Stimulated activated CD4-positive, alpha-beta T cell treated with anti-CD3 and anti-CD28 coated beads, Interleukin-1b, Interleukin-23, amount 100 ng/mL, for 48 hours (primary cell): ENCODE data around the gene FBXO24.

Experiments
- DNase-seq: peaks from one replicate; pipeline ENCODE4 v3.0.0-alpha.2; 2020

Gene FBXO24

DNA sequence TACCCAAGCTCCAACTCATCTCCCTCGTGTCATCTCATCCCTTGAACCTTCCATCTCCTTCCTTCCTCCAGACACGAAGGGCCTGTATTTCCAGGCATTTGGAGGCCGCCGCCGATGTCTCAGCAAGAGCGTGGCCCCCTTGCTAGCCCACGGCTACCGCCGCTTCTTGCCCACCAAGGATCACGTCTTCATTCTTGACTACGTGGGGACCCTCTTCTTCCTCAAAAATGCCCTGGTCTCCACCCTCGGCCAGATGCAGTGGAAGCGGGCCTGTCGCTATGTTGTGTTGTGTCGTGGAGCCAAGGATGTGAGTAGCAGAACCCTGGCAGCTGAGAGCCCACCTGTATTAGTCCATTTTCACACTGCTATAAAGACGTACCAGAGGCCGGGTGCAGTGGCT is 5.5 kb downstream of the FBXO24 start:
- DNase-seq = no peak

DNA sequence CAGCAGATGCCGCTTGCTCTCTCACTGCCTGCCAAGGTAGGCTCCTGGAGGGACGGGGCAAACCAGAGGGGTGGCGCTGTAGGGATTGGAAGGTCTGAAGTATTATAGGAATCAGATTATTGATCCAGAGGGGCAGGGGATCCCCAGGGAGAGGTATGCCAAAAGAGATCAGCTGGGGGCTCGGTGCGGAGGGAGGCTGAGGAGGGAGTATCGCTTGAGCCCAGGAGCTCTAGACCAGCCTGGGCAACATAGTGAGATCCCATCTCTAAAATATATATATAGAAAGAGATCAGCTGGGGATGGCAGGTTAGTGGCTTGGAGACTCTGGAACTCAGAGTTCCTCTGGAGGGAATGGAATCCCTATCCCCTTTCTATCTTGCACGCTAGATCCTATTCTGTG is 9.1 kb downstream of the FBXO24 start:
- no peak for DNase-seq

DNA sequence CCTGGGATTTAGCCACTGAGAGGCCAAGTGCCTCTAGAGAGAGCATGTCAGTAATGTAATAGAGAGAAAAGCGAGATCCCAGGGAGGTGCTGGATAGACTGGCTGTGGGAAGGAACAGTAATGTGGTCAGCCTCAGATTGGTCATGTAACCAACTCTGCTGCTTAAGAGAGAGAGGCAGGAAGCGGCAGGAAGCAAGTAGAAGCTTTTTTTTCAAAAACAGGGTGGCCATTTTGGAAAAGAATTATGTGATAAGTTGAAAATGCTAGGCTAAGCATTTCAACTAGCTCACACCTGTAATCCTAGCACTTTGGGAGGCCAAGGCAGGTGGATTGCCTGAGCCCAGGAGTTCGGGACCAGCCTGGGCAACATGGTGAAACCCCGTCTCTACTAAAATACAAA is 12.3 kb downstream of the FBXO24 start:
- DNase-seq = no peak

DNA sequence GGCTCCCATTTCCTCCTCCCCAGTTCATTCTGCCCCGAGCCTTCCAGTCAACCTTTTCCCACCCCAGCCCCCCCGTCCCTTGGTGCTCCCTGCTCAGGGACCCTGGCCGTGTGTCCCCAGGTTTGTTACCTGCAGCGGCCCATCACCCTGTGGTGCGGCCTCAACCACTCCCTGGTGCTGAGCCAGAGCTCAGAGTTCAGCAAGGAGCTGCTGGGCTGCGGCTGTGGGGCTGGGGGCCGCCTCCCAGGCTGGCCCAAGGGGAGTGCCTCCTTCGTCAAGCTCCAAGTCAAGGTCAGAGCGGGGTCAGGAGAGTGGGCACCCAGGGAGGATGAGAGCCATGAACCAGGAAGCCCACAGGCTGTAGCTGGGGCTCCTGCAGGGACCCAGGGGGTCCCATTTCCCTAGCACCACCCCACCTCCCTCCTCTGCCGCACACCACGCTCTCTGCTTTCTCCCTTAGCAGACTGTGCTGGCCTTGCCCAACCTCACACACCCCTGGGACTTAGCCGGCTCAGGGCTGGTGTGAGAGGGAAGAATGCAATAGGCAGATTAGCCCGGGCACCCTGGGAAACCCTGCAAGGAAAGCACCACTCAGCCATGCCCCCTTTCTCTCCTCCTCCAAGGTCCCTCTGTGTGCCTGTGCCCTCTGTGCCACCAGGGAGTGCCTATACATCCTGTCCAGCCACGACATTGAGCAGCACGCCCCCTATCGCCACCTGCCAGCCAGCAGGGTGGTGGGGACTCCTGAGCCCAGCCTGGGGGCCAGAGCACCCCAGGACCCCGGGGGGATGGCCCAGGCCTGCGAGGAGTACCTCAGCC is 14.0 kb downstream of the FBXO24 start:
- no peak for DNase-seq

DNA sequence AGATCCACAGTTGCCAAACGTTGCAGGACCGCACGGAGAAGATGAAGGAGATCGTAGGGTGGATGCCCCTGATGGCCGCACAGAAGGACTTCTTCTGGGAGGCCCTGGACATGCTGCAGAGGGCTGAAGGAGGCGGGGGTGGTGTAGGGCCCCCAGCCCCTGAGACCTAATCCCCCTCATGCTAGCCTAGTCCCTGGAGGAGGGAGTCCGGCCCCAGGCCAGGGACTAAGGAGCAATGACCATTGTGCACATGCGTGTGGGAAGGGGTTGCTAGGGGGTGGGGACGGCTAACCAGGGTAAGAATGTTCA is 14.6 kb downstream of the FBXO24 start:
- no peak for DNase-seq

DNA sequence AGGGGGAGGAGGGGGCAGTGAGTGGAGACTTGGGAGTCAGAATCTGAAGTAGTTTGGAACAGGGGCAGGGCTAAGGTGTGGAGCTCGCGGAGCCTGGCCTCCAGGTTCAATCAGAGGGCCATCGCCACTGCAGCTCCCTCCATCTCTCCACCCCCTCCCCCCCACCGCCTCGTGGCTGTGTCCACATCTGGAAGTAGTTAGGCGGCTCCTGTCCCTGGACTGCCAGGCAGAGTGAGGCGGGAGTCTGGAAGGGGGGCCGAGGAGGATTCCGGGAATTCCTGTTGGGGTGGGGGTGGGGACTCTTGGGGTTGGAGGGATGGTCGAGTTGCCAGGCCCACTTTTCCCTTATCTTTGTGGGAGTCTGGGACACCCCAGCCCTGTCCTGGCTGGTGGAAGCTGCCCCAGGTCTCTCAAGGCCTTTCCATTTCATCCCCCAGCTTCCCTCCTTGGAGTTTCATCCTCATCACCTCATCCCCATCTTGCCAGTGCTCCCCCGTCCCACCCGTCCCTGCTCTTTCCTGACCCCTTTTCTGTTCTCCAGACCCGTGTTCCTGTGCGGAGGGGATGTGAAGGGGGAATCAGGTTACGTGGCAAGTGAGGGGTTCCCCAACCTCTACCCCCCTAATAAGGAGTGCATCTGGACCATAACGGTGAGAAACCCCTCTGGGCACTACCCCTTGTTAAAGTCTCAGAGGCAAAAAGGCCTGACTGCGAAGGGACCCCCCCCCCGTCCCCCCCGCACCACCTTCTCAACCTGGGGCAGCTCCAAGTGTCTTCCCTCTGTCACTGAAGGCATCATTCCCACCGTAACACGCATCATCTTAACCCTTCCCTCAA is 17.0 kb downstream of the FBXO24 start:
- DNase-seq = no peak

DNA sequence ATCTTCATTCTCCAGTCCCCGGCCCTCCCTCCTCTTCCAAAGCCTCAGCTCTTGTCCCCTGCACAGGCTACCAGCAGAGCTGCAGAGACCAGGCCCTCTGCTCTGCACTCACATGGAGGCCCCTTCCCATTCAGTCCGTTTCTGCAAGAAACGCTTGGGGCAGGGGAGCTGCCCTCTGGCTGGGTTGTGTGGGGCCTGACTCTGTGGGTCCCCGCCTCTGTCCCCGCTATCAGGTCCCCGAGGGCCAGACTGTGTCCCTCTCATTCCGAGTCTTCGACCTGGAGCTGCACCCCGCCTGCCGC is 17.5 kb downstream of the FBXO24 start:
- DNase-seq = no peak

DNA sequence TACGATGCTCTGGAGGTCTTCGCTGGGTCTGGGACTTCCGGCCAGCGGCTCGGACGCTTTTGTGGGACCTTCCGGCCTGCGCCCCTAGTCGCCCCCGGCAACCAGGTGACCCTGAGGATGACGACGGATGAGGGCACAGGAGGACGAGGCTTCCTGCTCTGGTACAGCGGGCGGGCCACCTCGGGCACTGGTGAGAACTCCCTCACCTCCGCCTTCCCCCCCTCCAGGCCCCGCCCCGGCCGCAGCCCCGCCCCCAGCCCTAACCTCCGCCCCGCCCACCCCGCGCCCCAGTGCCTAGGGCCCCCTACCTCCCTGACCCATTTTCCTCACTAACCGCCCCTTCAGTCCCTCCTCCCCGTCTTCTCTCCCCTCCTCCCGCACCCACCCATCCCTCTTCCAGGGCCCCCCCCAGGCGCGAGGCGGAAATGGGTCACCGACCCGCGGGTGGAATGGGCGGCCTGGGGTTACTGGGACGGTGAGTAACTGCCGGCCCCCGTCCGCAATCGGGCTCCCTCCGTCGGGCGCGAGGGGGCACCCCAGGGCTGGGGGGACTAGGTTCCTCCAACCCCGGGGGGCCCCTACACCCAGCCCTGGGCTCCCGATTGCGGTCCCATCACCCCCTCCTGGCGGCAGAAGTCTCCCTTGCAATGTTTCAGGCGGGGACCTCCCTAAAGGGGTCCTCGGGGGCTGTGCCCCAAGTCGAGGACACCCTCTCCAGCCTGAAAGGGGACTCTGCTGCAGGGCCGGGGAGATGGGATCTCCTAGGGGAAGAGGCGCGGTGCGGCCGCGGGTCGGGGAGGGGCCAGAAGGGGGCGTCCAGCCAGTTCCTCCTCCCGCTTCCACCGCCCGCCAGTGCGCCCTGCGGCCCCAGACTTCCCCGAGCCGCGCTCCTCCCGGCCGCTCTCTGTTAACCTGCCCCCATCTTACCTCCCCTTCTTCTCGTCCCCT is 18.2 kb downstream of the FBXO24 start:
- peak; percentile 66 for DNase-seq

DNA sequence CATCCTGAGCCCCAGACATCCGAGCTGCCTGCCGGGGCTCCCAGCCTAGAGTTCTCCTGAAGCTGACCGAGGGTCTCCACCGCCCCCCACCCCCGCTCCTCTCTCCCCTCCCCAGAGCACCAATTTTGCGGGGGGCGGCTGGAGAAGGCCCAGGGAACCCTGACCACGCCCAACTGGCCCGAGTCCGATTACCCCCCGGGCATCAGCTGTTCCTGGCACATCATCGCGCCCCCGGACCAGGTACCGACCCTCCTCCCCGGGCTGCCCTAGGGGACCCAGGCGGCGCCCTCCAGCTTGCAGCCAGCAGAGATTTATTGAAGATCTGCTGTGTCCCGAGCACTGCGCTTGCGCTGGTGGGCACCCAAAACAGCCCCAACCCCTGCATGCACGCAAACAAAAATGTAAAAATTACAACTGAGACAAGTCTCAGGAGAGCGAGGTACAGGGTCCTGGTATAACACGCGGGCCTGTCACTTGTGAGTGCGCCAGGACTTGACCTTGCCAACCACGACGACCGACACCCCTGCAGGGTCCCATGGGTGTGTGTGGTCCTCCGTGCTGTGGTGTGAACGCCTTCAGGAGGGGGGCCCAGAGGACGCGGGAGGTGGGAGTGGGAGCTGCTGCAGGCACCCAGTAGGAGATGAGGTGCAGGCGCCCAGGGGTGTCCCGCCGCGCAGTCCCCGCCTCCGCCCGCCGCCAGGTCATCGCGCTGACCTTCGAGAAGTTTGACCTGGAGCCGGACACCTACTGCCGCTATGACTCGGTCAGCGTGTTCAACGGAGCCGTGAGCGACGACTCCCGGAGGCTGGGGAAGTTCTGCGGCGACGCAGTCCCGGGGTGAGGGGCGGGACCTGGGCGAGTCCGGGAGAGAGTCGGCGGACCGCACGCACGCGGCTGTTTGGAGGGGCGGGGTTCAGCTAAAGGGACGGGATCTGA is 19.1 kb downstream of the FBXO24 start:
- no peak for DNase-seq

DNA sequence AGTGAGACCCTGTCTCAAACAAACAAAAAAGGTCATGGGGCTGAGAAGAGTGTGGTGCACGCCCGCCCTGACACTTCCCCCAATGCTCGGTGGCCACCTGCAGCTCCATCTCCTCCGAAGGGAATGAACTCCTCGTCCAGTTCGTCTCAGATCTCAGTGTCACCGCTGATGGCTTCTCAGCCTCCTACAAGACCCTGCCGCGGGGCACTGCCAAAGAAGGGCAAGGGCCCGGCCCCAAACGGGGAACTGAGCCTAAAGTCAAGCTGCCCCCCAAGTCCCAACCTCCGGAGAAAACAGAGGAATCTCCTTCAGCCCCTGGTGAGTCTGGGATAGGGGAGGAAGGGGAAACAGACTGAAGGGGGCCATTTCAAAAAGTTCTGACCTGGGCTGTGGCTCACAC is 20.2 kb downstream of the FBXO24 start:
- DNase-seq = no peak

DNA sequence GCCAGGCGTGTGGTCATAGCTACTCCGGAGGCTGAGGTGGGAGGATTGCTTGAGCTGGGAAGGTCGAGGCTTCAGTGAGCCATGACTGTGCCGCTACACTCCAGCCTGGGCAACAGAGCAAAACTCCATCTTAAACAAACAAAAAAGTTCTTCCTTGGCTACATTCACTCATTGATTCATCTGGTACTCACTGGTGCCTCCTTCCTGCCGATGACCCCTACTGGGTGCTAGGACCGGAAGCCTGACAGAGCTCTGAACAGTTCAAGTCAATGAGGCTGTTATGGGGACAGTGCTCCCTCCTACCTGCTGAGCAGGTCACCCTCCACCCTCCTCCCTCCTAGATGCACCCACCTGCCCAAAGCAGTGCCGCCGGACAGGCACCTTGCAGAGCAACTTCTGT is 21.0 kb downstream of the FBXO24 start:
- no peak for DNase-seq

DNA sequence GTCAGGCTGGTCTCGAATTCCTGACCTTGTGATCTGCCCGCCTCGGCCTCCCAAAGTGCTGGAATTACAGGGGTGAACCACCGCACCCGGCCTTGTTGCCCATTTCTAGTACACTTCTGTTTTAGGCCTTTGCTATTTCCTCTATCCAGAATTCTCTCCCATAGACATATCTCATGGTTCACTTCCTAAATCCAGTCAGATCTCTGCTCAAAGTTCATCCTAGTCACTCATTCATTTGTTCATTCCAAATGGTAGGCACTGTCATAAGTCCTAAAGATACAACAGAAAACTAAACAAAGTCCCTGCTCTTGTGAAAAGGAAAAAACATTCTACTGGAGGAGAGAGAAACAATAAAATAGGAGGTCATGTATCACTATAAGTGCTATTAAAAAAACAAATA is 23.8 kb downstream of the FBXO24 start:
- no peak for DNase-seq

DNA sequence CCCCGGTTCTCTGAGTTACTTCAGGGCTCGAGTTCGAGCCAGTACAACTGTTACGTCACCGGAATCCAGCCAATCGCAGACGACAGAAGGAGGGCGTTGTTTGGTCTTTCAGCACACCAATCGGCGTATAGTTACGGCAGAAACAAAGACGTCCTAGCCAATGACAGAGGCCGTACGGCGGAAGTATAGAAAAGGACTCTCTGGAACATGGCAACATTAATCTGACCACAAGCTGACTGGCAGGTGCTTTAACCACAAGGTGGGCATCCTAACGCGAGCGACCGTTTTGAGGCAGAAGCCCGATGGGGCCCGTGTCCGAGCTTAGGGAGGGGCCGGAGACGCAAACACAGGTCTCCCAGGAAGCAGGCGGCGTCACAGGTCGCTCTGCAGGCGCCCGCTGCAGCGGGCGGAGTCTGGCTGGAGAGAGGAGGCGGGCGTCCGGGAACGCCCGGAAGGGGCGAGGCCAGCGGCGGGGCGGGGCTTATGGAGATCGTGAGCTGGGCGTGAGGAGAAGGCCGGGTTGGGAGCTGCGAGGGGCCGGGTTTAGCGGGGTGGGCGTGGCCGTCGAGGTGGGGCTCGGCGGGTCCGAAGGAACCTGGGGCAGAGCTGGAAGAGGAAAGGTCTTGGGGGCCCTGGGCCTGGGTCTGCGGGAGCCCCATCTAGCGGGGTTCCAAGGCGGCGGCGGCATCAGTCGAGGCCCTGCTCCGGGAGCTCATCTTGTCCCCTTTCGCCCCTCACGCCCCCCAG is 26.0 kb downstream of the FBXO24 start, which contains the start of gene MOSPD3:
MOSPD3 (plus strand) TSS at position 558 of the 747 bp plus-strand sequence. CDS start 252 bp downstream, outside the sequence.
- peak; percentile 98 for DNase-seq

DNA sequence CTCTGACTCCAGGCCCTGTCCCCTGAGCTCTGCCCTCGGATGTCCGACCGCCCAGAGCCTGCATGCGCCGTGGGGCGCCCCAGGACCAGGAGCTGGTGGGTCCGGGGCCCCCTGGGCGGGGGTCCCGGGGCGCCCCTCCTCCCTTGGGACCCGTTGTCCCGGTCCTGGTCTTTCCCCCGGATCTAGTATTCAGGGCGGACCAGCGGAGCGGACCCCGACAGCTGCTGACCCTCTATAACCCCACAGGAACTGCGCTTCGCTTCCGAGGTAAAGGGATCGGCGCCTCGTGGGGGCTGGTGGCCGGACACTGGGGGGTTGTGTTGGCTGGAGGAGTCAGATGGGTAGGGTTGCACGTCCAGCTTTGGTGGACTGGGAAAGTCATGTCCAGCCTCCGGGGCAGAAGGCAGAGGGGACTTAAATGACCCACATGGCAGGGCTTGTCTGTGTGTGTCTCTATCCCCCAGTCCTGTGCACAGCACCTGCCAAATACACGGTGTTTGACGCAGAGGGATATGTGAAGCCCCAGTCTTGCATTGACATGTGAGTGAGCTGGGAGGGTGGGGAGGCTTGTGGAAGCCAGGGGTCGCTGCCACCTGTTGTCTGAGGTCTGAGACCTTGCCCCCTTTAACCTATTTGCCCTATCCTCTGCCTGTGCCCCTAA is 26.7 kb downstream of the FBXO24 start:
- DNase-seq = no peak

DNA sequence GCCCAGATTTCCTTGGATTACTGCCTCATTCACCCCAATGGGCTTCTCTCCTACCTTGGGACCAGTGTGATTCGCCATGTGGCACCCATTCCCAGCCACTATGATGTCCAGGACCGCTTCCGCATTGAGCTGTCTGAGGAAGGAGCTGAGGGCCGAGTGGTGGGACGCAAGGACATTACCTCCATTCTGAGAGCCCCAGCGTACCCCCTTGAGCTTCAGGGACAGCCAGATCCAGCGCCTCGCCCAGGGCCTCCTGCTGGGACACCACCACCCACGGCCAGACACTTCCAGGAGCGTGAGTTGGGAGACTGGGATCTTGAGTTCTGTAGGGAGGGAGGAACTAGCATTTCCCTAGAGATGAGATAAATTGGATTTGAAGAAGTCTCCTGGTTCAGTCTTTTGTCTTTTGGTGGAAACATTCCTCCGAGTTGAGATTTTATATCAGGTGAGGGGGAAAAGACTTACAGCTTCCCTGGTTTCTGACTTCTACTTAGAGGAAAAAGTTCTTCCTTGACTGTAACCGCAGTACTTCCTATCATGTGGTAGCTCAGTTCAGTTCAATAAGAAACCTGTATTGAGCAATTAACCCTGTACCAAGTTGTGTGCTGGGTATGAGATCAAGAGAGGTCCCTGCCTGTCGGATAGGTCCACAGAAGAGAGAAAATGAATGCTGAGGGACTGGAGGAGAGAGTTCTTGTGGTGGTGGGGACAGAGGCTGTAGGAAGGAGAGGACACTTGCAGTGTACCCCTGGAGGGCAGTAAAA is 27.5 kb downstream of the FBXO24 start:
- DNase-seq = no peak

DNA sequence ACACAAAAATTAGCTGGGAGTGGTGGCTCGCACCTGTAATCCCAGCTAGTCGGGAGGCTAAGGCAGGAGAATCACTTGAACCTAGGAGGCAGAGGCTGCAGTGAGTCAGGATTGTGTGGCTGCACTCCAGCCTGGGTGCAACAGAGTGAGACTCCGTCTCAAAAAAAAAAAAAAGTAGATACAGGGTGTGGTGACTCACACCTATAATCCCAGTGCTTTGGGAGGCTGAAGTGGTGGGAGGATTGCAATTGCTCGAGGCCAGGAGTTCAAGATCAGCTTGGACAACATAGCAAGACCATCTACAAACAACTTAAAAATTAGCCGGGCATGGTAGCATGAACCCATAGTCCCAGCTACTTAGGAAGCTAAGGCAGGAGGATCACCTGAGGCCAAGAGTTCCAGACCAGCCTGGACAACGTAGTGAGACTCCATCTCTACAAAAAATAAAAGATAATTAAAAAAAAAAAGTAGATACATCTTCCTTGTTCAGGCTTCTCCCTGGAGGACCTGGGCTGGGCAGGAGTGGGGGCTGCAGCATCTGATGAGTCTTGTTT is 28.3 kb downstream of the FBXO24 start:
- no peak for DNase-seq

DNA sequence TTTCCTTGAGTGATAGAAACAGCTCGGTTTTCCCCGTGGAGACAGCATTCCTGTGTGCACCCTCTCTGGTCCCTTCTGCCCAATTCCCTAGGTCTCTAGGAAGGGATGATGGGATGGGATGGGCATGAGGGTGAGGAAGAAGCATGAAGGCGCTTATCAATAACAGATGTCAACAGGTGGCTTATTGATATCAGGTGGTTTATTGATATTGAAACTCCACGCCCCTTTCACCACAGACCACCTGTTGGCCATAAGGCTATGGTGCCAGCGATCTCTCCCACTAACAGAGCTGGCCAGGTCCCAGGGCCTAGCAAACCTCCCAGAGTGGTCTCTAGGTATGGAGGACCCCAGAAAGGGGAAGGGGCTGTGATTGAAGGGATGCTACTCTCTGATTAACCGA is 34.1 kb downstream of the FBXO24 start:
- no peak for DNase-seq

DNA sequence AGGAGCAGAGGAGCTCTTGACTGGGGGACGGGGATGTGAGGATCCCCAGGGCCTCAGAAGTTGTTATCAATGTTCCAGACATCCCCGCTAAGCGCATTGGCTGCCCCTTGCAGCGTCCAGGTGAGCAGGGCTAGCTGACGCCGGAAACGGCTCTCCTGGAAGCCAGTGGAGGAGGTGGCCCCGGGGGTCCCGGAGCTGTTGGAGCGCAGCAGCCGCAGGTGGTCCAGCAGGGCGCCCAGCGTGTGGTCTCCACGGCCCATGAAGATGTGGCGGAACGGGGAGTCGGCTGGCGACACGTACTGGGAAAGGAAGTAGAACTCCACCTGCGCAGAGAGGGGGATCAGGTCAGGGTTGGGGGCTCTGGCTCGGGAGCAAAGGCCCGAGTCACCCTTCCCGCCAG is 34.7 kb downstream of the FBXO24 start:
- no peak for DNase-seq

DNA sequence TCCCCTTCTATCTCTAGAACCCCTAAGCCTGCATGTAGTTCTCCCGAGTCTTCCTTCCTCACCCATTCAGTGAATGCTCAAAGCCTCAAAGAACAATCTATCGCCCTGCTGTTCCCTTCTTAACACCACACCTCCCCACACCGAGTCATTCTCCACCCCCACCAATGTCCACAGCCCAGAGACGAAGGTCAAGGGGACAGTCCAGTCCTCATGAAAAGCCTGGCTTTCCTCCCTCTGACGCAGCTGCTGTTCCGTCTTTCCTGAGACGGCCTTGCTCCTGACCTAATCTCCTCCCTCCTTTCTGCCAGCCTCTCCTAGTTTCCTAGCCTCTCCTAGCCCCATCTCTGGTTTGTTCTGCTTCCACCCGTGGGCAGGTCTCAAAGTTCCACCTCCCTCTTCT is 35.4 kb downstream of the FBXO24 start:
- DNase-seq = no peak
